ENCODE data around the gene UBE2F. TPM values are rescaled to one million over a fixed set of nuclear protein-coding genes. Genes with fewer than 3 reads are reported as not detected.

UBE2F gene
- polyA plus RNA-seq, 3 donors, result 51.1 to 120 (median 117) TPM

GRCh38 chr2:238084761-238085160 is 117.9 kb downstream of the UBE2F start:
- no peak for DNase-seq
- Histone ChIP-seq H3K9me3 (replicated peaks in 1 of 2; ENCODE audit: control insufficient read depth in 1 of 2, insufficient read depth in 1 of 2, low read length in 2 of 2) (no peaks in the 10 kb centered on the region), H3K27me3 (ENCODE audit: control insufficient read depth in 2 of 2, insufficient read depth in 2 of 2, low read length in 2 of 2) (no peaks in the 10 kb centered on the region), H3K79me2 (ENCODE audit: insufficient read depth, low read length) (no peaks in the 10 kb centered on the region), H2AFZ (ENCODE audit: insufficient read depth, low read depth, low read length, poor library complexity, severe bottlenecking) (no peak overlapping the region), H3K4me1 (ENCODE audit: control insufficient read depth in 1 of 2, insufficient read depth in 2 of 2, low read length in 2 of 2) (peaks cover 16% of the 10 kb centered on the region in 2 donors), H3K9ac (ENCODE audit: insufficient read depth, low read length, poor library complexity, severe bottlenecking) (no peak overlapping the region), H3K4me2 (replicated peaks; ENCODE audit: extremely low read depth, low read length, poor library complexity, severe bottlenecking) (no peak overlapping the region), H3K27ac (ENCODE audit: low read depth in 1 of 2, low read length in 2 of 2) (no peak overlapping the region), H3K4me3 (replicated peaks in 1 of 3; ENCODE audit: low read depth in 2 of 3, low read length in 3 of 3) (no peak overlapping the region), H4K20me1 (ENCODE audit: insufficient read depth, low read length) (no peaks in the 10 kb centered on the region), H3K36me3 (replicated peaks in 1 of 2; ENCODE audit: control insufficient read depth in 1 of 2, insufficient read depth in 2 of 2, low read length in 2 of 2) (peaks cover 35 to 41% of the 10 kb centered on the region in 2 donors)
- Mint-ChIP-seq H3K36me3 (peaks cover 50 to 58% of the 10 kb centered on the region in 2 donors), H3K27me3 (ENCODE audit: low read depth in 3 of 3) (no peaks in the 10 kb centered on the region), H3K9me3 (peaks cover 0 to 4% (median 1%) of the 10 kb centered on the region in 7 donors), H3K4me3 (no peak overlapping the region), H3K4me1 (peaks cover 17% of the 10 kb centered on the region), H3K27ac (no peak overlapping the region)
- TF ChIP-seq CTCF (IDR thresholded peaks at IDR 0.05), result no peak
- WGBS (ENCODE audit: insufficient coverage), result no CpG with 5 or more reads among the region's 7 CpGs
- intact Hi-C loops (cut with micrococcal nuclease), result no loop called here

- H3K9ac ChIP-seq (ENCODE audit: insufficient read depth, low read length, poor library complexity, severe bottlenecking), result no peak overlapping the region
- H3K4me3 ChIP-seq (replicated peaks in 1 of 3; ENCODE audit: low read depth in 2 of 3, low read length in 3 of 3), result no peak overlapping the region
- H4K20me1 ChIP-seq (ENCODE audit: insufficient read depth, low read length), result no peaks in the 10 kb centered on the region
- WGBS (ENCODE audit: insufficient coverage), result no CpG with 5 or more reads among the region's 3 CpGs
- H3K9me3 ChIP-seq (replicated peaks in 1 of 2; ENCODE audit: control insufficient read depth in 1 of 2, insufficient read depth in 1 of 2, low read length in 2 of 2), result no peaks in the 10 kb centered on the region
- no peak for TF ChIP-seq CTCF (IDR thresholded peaks at IDR 0.05)
- H3K36me3 ChIP-seq (replicated peaks in 1 of 2; ENCODE audit: control insufficient read depth in 1 of 2, insufficient read depth in 2 of 2, low read length in 2 of 2), result peaks cover 29 to 33% of the 10 kb centered on the region in 2 donors
- no peak overlapping the region for H3K27ac Mint-ChIP-seq
- peaks cover 16% of the 10 kb centered on the region in 2 donors for H3K4me1 ChIP-seq (ENCODE audit: control insufficient read depth in 1 of 2, insufficient read depth in 2 of 2, low read length in 2 of 2)
- H3K9me3 Mint-ChIP-seq, result peaks cover 0 to 1% (median 0%) of the 10 kb centered on the region in 7 donors
- no peak overlapping the region for H3K4me3 Mint-ChIP-seq
- no peak overlapping the region for H3K4me2 ChIP-seq (replicated peaks; ENCODE audit: extremely low read depth, low read length, poor library complexity, severe bottlenecking)
- no peaks in the 10 kb centered on the region for H3K79me2 ChIP-seq (ENCODE audit: insufficient read depth, low read length)
- no peak overlapping the region for H2AFZ ChIP-seq (ENCODE audit: insufficient read depth, low read depth, low read length, poor library complexity, severe bottlenecking)
- no peaks in the 10 kb centered on the region for H3K27me3 ChIP-seq (ENCODE audit: control insufficient read depth in 2 of 2, insufficient read depth in 2 of 2, low read length in 2 of 2)
- peaks cover 46 to 48% of the 10 kb centered on the region in 2 donors for H3K36me3 Mint-ChIP-seq
- intact Hi-C loops (cut with micrococcal nuclease), result no loop called here
- peaks cover 0 to 1% (median 0%) of the 10 kb centered on the region in 3 donors for H3K27me3 Mint-ChIP-seq (ENCODE audit: low read depth in 3 of 3)
- no peak overlapping the region for H3K27ac ChIP-seq (ENCODE audit: low read depth in 1 of 2, low read length in 2 of 2)
- peaks cover 17% of the 10 kb centered on the region for H3K4me1 Mint-ChIP-seq
- DNase-seq, result no peak
Observed at GRCh38 chr2:238085899-238086298, 119.1 kb downstream of the UBE2F start.
